Neural cell (in vitro differentiated cells): ENCODE measurements around the gene KCNJ16.

Source experiments
- CTCF ChIP-seq: fragments of 450-650 bp; IDR thresholded peaks from 2 replicates; pipeline ENCODE4 v1.5.1; 2014; ENCODE audit warnings: antibody characterized with exemption, mild to moderate bottlenecking, moderate library complexity; ENCODE audit not compliant: poor library complexity, severe bottlenecking
- EP300 ChIP-seq: fragments of 450-650 bp; conservative IDR thresholded peaks from 2 replicates; pipeline ENCODE4 v1.6.1; 2014; ENCODE audit warnings: antibody characterized with exemption, mild to moderate bottlenecking, moderate library complexity; ENCODE audit not compliant: poor library complexity, severe bottlenecking
- EZH2 ChIP-seq: fragments of 200-600, 300-800 bp; shearing (Covaris generic), sonication (generic); IDR thresholded peaks from 2 replicates; pipeline ENCODE4 v1.6.1; 2014; ENCODE audit warnings: antibody characterized with exemption, low read length, borderline replicate concordance, mild to moderate bottlenecking; ENCODE audit not compliant: insufficient read depth, poor library complexity, severe bottlenecking
- MXI1 ChIP-seq: fragments of 450-650 bp; conservative IDR thresholded peaks from 2 replicates; pipeline ENCODE4 v1.6.1; 2014; ENCODE audit warnings: antibody characterized with exemption, mild to moderate bottlenecking; ENCODE audit not compliant: poor library complexity, severe bottlenecking
- POLR2AphosphoS5 ChIP-seq: IDR thresholded peaks from 2 replicates; pipeline ENCODE4 v1.6.1; 2012
- RAD21 ChIP-seq: fragments of 450-650 bp; conservative IDR thresholded peaks from 2 replicates; pipeline ENCODE4 v1.6.1; 2014; ENCODE audit warnings: antibody characterized with exemption, mild to moderate bottlenecking, moderate library complexity
- REST ChIP-seq: IDR thresholded peaks from 2 replicates; pipeline ENCODE4 v1.6.1; 2012; ENCODE audit warnings: borderline replicate concordance
- SMC3 ChIP-seq: fragments of 450-650 bp; conservative IDR thresholded peaks from 2 replicates; pipeline ENCODE4 v1.6.1; 2014; ENCODE audit warnings: antibody characterized with exemption, mild to moderate bottlenecking, moderate library complexity; ENCODE audit not compliant: poor library complexity
- TAF1 ChIP-seq: IDR thresholded peaks from 2 replicates; pipeline ENCODE4 v1.6.1; 2012; ENCODE audit warnings: low read depth

GRCh38 chr17:70041061-70041460, 34.0 kb upstream of the KCNJ16 start:
- TF ChIP-seq CTCF (no peak), EP300 (no peak), EZH2 (no peak), REST (no peak), SMC3 (no peak), RAD21 (no peak), POLR2AphosphoS5 (no peak), MXI1 (no peak), TAF1 (no peak)
